ENCODE results near the gene VPS52.

VPS52 gene

GRCh38 chr6:33279971-33280511 is 8.4 kb upstream of the VPS52 start:
- peak; percentile 31 for TF ChIP-seq CTCF (IDR thresholded peaks at IDR 0.05)

GRCh38 chr6:33279257-33279695 is 7.6 kb upstream of the VPS52 start:
- no peak for TF ChIP-seq CTCF (IDR thresholded peaks at IDR 0.05)

GRCh38 chr6:33278810-33279209 is 7.1 kb upstream of the VPS52 start:
- no peak for TF ChIP-seq CTCF (IDR thresholded peaks at IDR 0.05)

GRCh38 chr6:33278392-33278741 is 6.7 kb upstream of the VPS52 start:
- no peak for TF ChIP-seq CTCF (IDR thresholded peaks at IDR 0.05)

- no peak for TF ChIP-seq CTCF (IDR thresholded peaks at IDR 0.05)
Measured at GRCh38 chr6:33277663-33278391, 6.2 kb upstream of the VPS52 start.

- TF ChIP-seq CTCF (IDR thresholded peaks at IDR 0.05): peak; percentile 39; the same call in 1 of the 2 replicates
Measured at GRCh38 chr6:33276864-33277662, 5.4 kb upstream of the VPS52 start, which contains the start of gene B3GALT4. Gene B3GALT4 (plus strand): TSS chr6:33277123. CDS start chr6:33277420, 297 bp downstream.

GRCh38 chr6:33276581-33276863 is 4.8 kb upstream of the VPS52 start:
- no peak for TF ChIP-seq CTCF (IDR thresholded peaks at IDR 0.05)
